Fibroblast of peridontal ligament (primary cell): Measurements from ENCODE around the gene FAM170B.

Experiments used
- DNase-seq: peaks from one replicate; pipeline ENCODE4 v3.0.0-alpha.2; 2010; ENCODE audit errors: extremely low read depth

FAM170B gene

GRCh38 chr10:49133706-49134248 lies at the start of gene FAM170B:
Gene FAM170B, minus strand, starts transcription at chr10:49134021. Its CDS starts 103 bp downstream, at chr10:49133918.
- DNase-seq: no peak

- DNase-seq: no peak
These were observed 49.0 kb upstream of the FAM170B start for GRCh38 chr10:49182776-49183175.

- no peak for DNase-seq
These were observed 46.6 kb upstream of the FAM170B start for GRCh38 chr10:49180444-49180860.

GRCh38 chr10:49179699-49180443 lies 46.0 kb upstream of the FAM170B start:
- no peak for DNase-seq

GRCh38 chr10:49178489-49179471 lies 45.0 kb upstream of the FAM170B start:
- DNase-seq: no peak

GRCh38 chr10:49177391-49178355 lies 43.9 kb upstream of the FAM170B start:
- DNase-seq: peak; percentile 76

GRCh38 chr10:49176310-49177268 lies 42.8 kb upstream of the FAM170B start:
- DNase-seq: no peak

GRCh38 chr10:49175587-49176309 lies 41.9 kb upstream of the FAM170B start:
- no peak for DNase-seq

GRCh38 chr10:49174926-49175500 lies 41.2 kb upstream of the FAM170B start:
- no peak for DNase-seq

GRCh38 chr10:49174261-49174925 lies 40.6 kb upstream of the FAM170B start:
- no peak for DNase-seq

GRCh38 chr10:49173853-49174252 lies 40.0 kb upstream of the FAM170B start:
- no peak for DNase-seq

- no peak for DNase-seq
These were observed 39.5 kb upstream of the FAM170B start for GRCh38 chr10:49173201-49173772.

- no peak for DNase-seq
These were observed 38.9 kb upstream of the FAM170B start for GRCh38 chr10:49172777-49173132.

GRCh38 chr10:49172061-49172776 lies 38.4 kb upstream of the FAM170B start:
- DNase-seq: no peak

- no peak for DNase-seq
These were observed 37.7 kb upstream of the FAM170B start for GRCh38 chr10:49171326-49172060.

GRCh38 chr10:49170632-49171325 lies 37.0 kb upstream of the FAM170B start:
- DNase-seq: no peak
